ENCODE results near the gene AIFM3.
"Not testable (repeated sequence)": the region's sequence is repeated elsewhere in the genome, so short reads cannot be mapped to it uniquely, and the experiment has no call there.

Gene AIFM3, protein sequence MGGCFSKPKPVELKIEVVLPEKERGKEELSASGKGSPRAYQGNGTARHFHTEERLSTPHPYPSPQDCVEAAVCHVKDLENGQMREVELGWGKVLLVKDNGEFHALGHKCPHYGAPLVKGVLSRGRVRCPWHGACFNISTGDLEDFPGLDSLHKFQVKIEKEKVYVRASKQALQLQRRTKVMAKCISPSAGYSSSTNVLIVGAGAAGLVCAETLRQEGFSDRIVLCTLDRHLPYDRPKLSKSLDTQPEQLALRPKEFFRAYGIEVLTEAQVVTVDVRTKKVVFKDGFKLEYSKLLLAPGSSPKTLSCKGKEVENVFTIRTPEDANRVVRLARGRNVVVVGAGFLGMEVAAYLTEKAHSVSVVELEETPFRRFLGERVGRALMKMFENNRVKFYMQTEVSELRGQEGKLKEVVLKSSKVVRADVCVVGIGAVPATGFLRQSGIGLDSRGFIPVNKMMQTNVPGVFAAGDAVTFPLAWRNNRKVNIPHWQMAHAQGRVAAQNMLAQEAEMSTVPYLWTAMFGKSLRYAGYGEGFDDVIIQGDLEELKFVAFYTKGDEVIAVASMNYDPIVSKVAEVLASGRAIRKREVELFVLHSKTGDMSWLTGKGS

DNA sequence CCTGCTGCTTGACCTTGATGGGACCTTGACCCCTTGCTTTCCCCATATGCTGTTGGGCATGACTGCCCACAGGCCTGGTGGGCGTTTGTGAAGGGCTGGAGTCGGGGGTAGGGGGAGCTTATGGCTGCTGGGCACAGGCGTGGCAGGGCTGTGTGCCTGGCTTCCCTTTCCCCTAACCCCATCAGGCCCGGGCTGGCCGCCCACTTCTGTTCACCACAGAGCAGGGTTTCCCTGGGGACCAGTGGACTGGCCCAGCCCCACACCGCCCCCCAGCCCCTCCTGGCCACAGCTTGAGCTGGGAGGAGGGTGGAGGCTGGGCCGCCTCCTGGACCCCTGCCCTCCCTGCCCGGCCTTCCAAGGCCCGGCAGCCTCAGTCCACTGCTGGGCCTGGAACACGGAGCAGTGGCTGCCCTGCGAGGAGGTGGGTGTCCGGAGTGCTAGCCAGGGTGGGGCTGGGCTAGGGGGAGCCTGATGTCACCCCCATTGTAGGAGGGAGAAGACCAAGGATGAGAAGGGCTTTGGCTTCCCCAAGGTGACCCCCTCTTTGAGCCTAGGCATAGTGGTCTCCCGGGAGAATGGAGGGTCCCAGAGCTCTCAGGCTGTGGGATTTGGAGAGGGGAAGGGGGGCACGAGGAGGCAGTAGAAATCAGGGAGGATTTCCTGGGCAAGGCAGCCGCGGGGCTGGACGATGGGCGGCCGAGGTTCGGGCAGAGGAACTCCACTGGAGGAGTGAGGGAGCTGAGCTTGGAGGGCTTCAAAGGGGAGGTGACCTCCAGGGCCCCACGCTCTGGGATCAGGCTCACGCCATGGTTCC lies at the start of gene AIFM3:
AIFM3 (plus strand) TSS at position 373 of the 814 bp plus-strand sequence. CDS start 690 bp downstream, outside the sequence.
- DNase-seq, result peak in 37 of 58 donors; percentile 18 to 81 (median 52)

- no peak for DNase-seq
These were observed 48.3 kb upstream of the AIFM3 start for GRCh38 chr22:20918663-20919218.

GRCh38 chr22:20919718-20920117 lies 47.3 kb upstream of the AIFM3 start:
- no peak for DNase-seq

DNA sequence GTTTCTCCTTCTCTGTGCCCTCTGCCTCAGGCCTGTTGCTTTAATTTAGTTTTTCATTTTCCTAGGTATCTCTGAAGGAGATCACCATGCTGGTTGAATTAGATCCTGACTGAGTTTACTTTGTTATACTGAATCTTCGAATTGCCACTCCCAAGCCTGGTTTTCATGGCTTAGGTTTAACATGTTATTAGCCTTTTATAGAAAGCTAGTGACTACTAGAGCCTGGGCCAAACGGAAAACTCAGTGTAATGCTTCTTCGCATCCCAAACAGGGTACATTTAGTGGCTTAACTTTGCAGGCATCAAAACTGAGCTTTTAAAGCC lies 46.2 kb upstream of the AIFM3 start:
- no peak for DNase-seq

- DNase-seq, result no peak
These were observed 44.8 kb upstream of the AIFM3 start for GRCh38 chr22:20922141-20922751.

GRCh38 chr22:20926243-20926642 lies 40.8 kb upstream of the AIFM3 start:
- no peak for DNase-seq

DNA sequence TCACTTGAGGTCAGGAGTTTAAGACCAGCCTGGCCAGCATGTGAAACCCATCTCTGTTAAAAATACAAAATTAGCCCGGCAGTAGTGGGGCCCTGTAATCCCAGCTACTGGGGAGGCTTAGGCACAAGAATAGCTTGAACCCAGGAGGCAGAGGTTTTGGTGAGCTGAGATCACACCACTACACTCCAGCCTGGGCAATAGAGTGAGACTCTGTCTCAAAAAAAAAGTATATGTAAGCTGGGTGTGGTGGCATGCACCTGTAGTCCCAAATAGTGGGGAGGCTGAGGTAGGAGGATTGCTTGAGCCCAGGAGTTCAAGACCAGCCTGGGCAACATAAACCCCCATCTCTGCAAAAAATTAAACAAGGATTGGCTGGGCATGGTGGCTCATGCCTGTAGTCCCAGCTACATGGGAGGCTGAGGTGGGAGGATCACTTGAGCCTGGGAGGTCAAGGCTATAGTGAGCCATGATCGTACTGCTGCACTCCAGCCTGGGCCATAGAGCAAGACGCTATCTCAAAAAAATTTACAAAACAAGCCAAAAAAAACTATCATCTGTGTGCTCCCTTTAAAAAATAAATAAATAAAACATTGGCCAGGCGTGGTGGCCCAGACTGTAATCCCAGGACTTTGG lies 39.0 kb upstream of the AIFM3 start:
- no peak for DNase-seq

GRCh38 chr22:20928573-20928967 lies 38.5 kb upstream of the AIFM3 start:
- no peak for DNase-seq

- no peak for DNase-seq
These were observed 37.1 kb upstream of the AIFM3 start for GRCh38 chr22:20930004-20930403.

DNA sequence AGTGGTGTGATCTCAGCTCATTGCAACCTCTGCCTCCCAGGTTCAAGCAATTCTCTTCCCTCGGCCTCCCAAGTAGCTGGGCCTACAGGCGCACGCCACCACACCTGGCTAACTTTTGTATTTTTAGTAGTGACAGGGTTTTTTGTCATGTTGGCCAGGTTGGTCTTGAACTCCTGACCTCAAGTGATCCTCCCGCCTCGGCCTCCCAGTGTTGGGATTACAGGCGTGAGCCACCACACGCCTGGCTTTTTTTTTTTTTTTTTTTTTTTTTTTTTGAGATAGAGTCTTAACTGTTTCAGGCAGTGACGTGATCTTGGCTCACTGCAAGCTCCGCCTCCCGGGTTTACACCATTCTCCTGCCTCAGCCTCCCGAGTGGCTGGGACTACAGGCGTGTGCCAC lies 36.6 kb upstream of the AIFM3 start:
- not testable (repeated sequence) for DNase-seq

DNA sequence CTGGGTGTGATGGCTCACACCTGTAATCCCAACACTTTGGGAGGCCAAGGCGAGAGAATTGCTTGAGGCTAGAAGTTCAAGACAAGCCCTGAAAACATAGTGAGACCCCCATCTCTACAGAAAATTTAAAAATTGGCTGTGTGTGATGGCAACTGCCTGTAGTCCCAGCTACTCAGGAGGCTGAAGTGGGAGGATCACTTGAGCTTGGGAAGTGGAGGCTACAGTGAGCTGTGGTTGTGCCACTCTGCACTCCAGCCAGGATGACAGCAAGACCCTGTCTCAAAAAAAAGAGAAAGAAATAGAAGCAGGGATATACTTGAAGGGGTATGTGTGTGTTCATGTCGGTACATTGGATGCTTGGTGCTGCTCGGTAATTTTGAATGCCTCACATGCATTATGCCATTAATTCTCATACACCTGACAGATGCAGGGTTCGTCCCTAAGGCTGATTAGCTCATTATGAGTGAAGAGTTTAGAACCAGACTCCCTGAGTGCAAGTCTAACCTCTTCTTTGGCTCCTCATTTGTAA lies 35.9 kb upstream of the AIFM3 start:
- DNase-seq, result no peak

DNA sequence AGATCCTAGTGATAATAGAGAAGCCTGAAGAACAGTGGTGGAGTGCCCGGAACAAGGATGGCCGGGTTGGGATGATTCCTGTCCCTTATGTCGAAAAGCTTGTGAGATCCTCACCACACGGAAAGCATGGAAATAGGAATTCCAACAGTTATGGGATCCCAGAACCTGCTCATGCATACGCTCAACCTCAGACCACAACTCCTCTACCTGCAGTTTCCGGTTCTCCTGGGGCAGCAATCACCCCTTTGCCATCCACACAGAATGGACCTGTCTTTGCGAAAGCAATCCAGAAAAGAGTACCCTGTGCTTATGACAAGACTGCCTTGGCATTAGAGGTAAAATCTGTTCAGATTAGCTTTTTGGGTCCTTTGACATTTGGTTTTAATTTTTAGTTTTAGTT lies 33.1 kb upstream of the AIFM3 start:
- no peak for DNase-seq

GRCh38 chr22:20935049-20935448 lies 32.0 kb upstream of the AIFM3 start:
- not testable (repeated sequence) for DNase-seq

DNA sequence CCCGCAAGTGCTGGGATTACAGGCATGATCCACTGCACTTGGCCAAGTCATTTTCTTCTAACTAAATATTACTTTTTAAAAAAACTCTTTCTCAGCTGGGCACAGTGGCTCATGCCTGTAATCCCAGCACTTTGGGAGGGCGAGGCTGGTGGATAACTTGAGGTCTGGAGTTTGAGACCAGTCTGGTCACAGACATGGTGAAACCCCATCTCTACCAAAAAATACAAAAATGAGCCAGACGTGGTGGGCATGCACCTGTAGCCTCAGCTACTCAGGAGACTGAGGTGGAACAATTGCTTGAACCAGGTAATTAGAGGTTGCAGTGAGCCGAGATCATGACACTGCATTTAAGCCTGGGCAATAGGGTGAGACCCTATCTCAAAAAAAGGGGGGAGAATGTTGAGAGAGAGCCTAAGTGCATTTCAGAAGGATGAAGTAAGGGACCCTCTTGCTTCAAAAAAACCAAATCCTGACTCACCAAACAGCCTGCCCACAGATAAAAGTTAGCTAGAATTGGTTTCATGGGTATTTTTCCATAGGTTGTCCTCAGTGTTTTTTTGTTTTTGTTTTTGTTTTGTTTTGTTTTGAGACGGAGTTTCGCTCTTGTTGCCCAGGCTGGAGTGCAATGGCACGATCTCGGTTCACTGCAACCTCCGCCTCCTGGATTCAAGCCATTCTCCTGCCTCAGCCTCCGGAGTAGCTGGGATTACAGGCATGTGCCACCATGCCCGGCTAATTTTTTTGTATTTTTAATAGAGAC lies 31.1 kb upstream of the AIFM3 start:
- not testable (repeated sequence) for DNase-seq

GRCh38 chr22:20937031-20937793 lies 29.8 kb upstream of the AIFM3 start:
- no peak for DNase-seq

DNA sequence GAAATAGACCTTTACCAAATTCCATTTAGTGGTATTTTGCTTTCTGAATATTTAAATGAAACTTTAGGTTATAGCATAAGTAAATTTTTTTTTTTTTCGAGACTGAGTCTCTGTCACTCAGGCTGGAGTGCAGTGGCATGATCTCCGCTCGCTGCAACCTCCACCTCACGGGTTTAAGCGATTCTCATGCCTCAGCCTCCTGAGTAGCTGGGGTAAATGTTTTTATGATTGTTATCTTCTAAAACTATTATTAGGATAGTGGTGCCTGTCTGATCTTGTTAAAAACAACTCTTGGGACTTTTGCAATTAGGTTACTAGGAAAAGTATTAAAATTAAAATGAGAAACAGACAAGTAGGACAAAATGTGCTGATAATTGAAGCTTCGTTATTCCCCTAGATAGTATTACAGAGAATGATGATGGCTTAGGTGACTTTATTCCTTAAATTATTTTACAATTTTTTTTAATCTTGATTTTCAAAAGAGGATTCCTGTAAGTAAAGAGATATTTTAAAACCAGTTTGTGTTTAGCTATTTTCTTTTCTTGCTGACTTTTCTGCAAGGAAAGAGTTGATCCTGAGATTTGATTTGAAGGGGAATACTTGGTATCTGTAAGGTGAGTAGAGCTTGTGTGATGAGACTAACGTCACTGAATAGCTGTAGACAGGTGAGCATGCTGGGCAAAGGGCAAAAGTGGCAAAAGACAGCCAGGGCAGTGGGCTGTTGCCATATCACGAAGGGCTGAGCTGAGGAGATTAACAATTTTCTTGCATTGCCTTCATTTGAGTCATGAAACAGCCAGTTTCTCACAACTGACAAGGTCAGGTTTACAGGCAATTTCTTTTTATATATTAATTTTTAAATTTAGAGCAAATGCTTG lies 29.0 kb upstream of the AIFM3 start:
- DNase-seq, result no peak

GRCh38 chr22:20939457-20940185 lies 27.4 kb upstream of the AIFM3 start:
- not testable (repeated sequence) for DNase-seq

Data from anterior cingulate cortex (tissue), 58 donors.